Testis (tissue), 2 donors: Measurements from ENCODE around the gene KDM2A.

Experiments used
- POLR2A ChIP-seq: fragments of 450-650 bp; IDR thresholded peaks from one replicate; pipeline ENCODE4 v1.6.1; 2017; ENCODE audit warnings: antibody characterized with exemption, mild to moderate bottlenecking, moderate library complexity
- TF ChIP-seq, protein P1 (sequence below), 3 experiments: fragments of 450-650 bp in 2 of 3; fragments of 200-600 bp in 1 of 3; sonication (generic) in 1 of 3; IDR thresholded peaks; one replicate each; pipeline ENCODE4 v1.5.1; 2016 to 2019; ENCODE audit warnings: antibody characterized with exemption in 3 of 3, mild to moderate bottlenecking in 2 of 3, moderate library complexity in 1 of 3

- TF ChIP-seq, protein P1, sequence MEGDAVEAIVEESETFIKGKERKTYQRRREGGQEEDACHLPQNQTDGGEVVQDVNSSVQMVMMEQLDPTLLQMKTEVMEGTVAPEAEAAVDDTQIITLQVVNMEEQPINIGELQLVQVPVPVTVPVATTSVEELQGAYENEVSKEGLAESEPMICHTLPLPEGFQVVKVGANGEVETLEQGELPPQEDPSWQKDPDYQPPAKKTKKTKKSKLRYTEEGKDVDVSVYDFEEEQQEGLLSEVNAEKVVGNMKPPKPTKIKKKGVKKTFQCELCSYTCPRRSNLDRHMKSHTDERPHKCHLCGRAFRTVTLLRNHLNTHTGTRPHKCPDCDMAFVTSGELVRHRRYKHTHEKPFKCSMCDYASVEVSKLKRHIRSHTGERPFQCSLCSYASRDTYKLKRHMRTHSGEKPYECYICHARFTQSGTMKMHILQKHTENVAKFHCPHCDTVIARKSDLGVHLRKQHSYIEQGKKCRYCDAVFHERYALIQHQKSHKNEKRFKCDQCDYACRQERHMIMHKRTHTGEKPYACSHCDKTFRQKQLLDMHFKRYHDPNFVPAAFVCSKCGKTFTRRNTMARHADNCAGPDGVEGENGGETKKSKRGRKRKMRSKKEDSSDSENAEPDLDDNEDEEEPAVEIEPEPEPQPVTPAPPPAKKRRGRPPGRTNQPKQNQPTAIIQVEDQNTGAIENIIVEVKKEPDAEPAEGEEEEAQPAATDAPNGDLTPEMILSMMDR (IDR thresholded peaks at IDR 0.05), result no peak
- TF ChIP-seq POLR2A, result no peak
Observed at GRCh38 chr11:67165623-67166022, 46.6 kb downstream of the KDM2A start.
